HEK293 (cell line): ENCODE data around the gene KRT8.

Experiments used
- CTCF ChIA-PET: fragments of 350-600 bp; formaldehyde crosslinking; extraction: SDS; loops from one replicate; lab custom pipeline; 2021; ENCODE audit warnings: antibody characterized with exemption; lab: Yijun Ruan, JAX
- POLR2A ChIA-PET: fragments of 300-600 bp; formaldehyde crosslinking; extraction: SDS; loops from one replicate; lab custom pipeline; 2020; ENCODE audit warnings: antibody characterized with exemption, inconsistent platforms; lab: Yijun Ruan, JAX
- H3K27ac ChIP-seq: fragments of 200-500 bp; sonication (Bioruptor generic); 2 replicates; pipeline ENCODE4 v1.5.1; 2014; ENCODE audit warnings: low read depth, low read length, control low read depth, inconsistent platforms; ENCODE audit errors: extremely low read depth
- H3K36me3 ChIP-seq, 2 experiments: fragments of 200-500 bp in 1 of 2; sonication (Bioruptor generic) in 1 of 2; 1 replicate in 1 of 2; 2 replicates in 1 of 2; pipeline ENCODE4 v1.5.1; 2014 to 2017; ENCODE audit warnings: inconsistent platforms in 2 of 2, low read length in 2 of 2; ENCODE audit not compliant: control insufficient read depth in 2 of 2, insufficient read depth in 1 of 2
- H3K4me1 ChIP-seq: fragments of 200-500 bp; sonication (Bioruptor generic); 2 replicates; pipeline ENCODE4 v1.5.1; 2014; ENCODE audit warnings: mild to moderate bottlenecking, low read length, inconsistent platforms; ENCODE audit not compliant: control insufficient read depth, insufficient read depth
- H3K4me3 ChIP-seq: 2 replicates; pipeline ENCODE4 v1.5.1; 2011; ENCODE audit warnings: low read depth, mild to moderate bottlenecking, control low read depth, low read length, moderate library complexity
- H3K9me3 ChIP-seq: fragments of 200-500 bp; sonication (Bioruptor generic); 2 replicates; pipeline ENCODE4 v1.5.1; 2014; ENCODE audit warnings: low read depth, low read length, inconsistent platforms; ENCODE audit not compliant: control insufficient read depth, insufficient read depth
- GLIS1 ChIP-seq: fragments of 450-650 bp; formaldehyde crosslinking; IDR thresholded peaks from 2 replicates; pipeline ENCODE4 v1.5.1; 2016; ENCODE audit warnings: missing biosample characterization, missing genetic modification characterization
- KLF7 ChIP-seq: fragments of 450-650 bp; formaldehyde crosslinking; IDR thresholded peaks from 2 replicates; pipeline ENCODE4 v1.5.1; 2016; ENCODE audit warnings: missing biosample characterization, missing genetic modification characterization, borderline replicate concordance
- KLF9 ChIP-seq: fragments of 450-650 bp; formaldehyde crosslinking; IDR thresholded peaks from 2 replicates; pipeline ENCODE4 v1.5.1; 2016; ENCODE audit warnings: missing biosample characterization, missing genetic modification characterization, low read depth
- MEIS1 ChIP-seq: sonication (generic); formaldehyde crosslinking; IDR thresholded peaks from 2 replicates; pipeline ENCODE4 v1.8.1; 2022; ENCODE audit warnings: missing genetic modification reagents, mild to moderate bottlenecking, borderline replicate concordance
- PATZ1 ChIP-seq: fragments of 450-650 bp; formaldehyde crosslinking; IDR thresholded peaks from 2 replicates; pipeline ENCODE4 v1.5.1; 2016; ENCODE audit warnings: missing biosample characterization, missing genetic modification characterization
- PRDM1 ChIP-seq: fragments of 450-650 bp; formaldehyde crosslinking; IDR thresholded peaks from 2 replicates; pipeline ENCODE4; 2016; ENCODE audit warnings: missing biosample characterization, missing genetic modification characterization
- SP7 ChIP-seq: fragments of 450-650 bp; formaldehyde crosslinking; IDR thresholded peaks from 2 replicates; pipeline ENCODE4 v1.5.1; 2016; ENCODE audit warnings: missing biosample characterization, missing genetic modification characterization
- ZNF146 ChIP-seq: fragments of 450-650 bp; formaldehyde crosslinking; IDR thresholded peaks from 2 replicates; pipeline ENCODE4 v1.5.1; 2016; ENCODE audit warnings: missing biosample characterization, missing genetic modification characterization
- ZNF155 ChIP-seq: fragments of 450-650 bp; formaldehyde crosslinking; IDR thresholded peaks from 2 replicates; pipeline ENCODE4 v1.5.1; 2016; ENCODE audit warnings: missing biosample characterization, missing genetic modification characterization
- ZNF24 ChIP-seq: fragments of 450-650 bp; formaldehyde crosslinking; IDR thresholded peaks from 2 replicates; pipeline ENCODE4 v1.5.1; 2016; ENCODE audit warnings: missing biosample characterization, missing genetic modification characterization
- ZNF266 ChIP-seq: fragments of 450-650 bp; formaldehyde crosslinking; IDR thresholded peaks from 2 replicates; pipeline ENCODE4 v1.5.1; 2016; ENCODE audit warnings: missing biosample characterization, missing genetic modification characterization, low read depth
- ZNF274 ChIP-seq, 2 experiments: fragments of 200-500 bp in 1 of 2; fragments of 450-650 bp in 1 of 2; sonication (Bioruptor generic) in 1 of 2; formaldehyde crosslinking in 1 of 2; IDR thresholded peaks; 2 replicates each; pipeline versions ENCODE4 v1.5.1 to v1.6.1; 2014 to 2016; ENCODE audit warnings: borderline replicate concordance in 1 of 2, inconsistent platforms in 1 of 2, low read length in 1 of 2, missing biosample characterization in 1 of 2, missing genetic modification characterization in 1 of 2
- ZNF341 ChIP-seq: fragments of 450-650 bp; formaldehyde crosslinking; IDR thresholded peaks from 2 replicates; pipeline ENCODE4; 2016; ENCODE audit warnings: low read depth, missing biosample characterization, missing genetic modification characterization
- ZNF350 ChIP-seq: fragments of 450-650 bp; formaldehyde crosslinking; IDR thresholded peaks from 2 replicates; pipeline ENCODE4 v1.5.0; 2017; ENCODE audit warnings: missing biosample characterization, mild to moderate bottlenecking, missing genetic modification characterization
- ZNF391 ChIP-seq: fragments of 450-650 bp; formaldehyde crosslinking; IDR thresholded peaks from 2 replicates; pipeline ENCODE4 v1.5.1; 2016; ENCODE audit warnings: low read depth, missing biosample characterization, missing genetic modification characterization, borderline replicate concordance
- ZNF398 ChIP-seq: fragments of 450-650 bp; formaldehyde crosslinking; IDR thresholded peaks from 2 replicates; pipeline ENCODE4 v1.5.1; 2017; ENCODE audit warnings: missing biosample characterization, missing genetic modification characterization
- ZNF48 ChIP-seq: fragments of 450-650 bp; formaldehyde crosslinking; IDR thresholded peaks from 2 replicates; pipeline ENCODE4 v1.5.1; 2016; ENCODE audit warnings: missing biosample characterization, missing genetic modification characterization
- ZNF510 ChIP-seq: fragments of 450-650 bp; formaldehyde crosslinking; IDR thresholded peaks from 2 replicates; pipeline ENCODE4 v1.5.1; 2018; ENCODE audit warnings: mild to moderate bottlenecking, missing genetic modification characterization, missing biosample characterization; ENCODE audit not compliant: insufficient replicate concordance
- ZNF549 ChIP-seq: fragments of 450-650 bp; IDR thresholded peaks from 2 replicates; pipeline ENCODE4 v1.5.1; 2018; ENCODE audit warnings: missing biosample characterization, missing genetic modification characterization, mild to moderate bottlenecking, inconsistent platforms, moderate library complexity
- ZNF660 ChIP-seq: fragments of 450-650 bp; IDR thresholded peaks from 2 replicates; pipeline ENCODE4 v1.5.1; 2018; ENCODE audit warnings: missing biosample characterization, mild to moderate bottlenecking, missing genetic modification characterization
- ZNF777 ChIP-seq: fragments of 450-650 bp; formaldehyde crosslinking; IDR thresholded peaks from 2 replicates; pipeline ENCODE4 v1.5.1; 2017; ENCODE audit warnings: missing biosample characterization, missing genetic modification characterization, borderline replicate concordance
- ZNF785 ChIP-seq: fragments of 450-650 bp; formaldehyde crosslinking; IDR thresholded peaks from 2 replicates; pipeline ENCODE4 v1.5.1; 2016; ENCODE audit warnings: missing biosample characterization, missing genetic modification characterization
- ZNF791 ChIP-seq: fragments of 450-650 bp; formaldehyde crosslinking; IDR thresholded peaks from 2 replicates; pipeline ENCODE4 v1.5.1; 2016; ENCODE audit warnings: missing biosample characterization, missing genetic modification characterization
- TF ChIP-seq, protein P1 (sequence below): fragments of 450-650 bp; formaldehyde crosslinking; IDR thresholded peaks from 2 replicates; pipeline ENCODE4; 2016; ENCODE audit warnings: missing biosample characterization, missing genetic modification characterization
- TF ChIP-seq, protein P2 (sequence below): sonication (generic); formaldehyde crosslinking; IDR thresholded peaks from 2 replicates; pipeline ENCODE4 v1.8.1; 2022; ENCODE audit warnings: mild to moderate bottlenecking, moderate library complexity, missing genetic modification reagents

Gene KRT8

GRCh38 chr12:52929538-52929937 is 24.7 kb upstream of the KRT8 start (continued):
- TF ChIP-seq, protein P1, sequence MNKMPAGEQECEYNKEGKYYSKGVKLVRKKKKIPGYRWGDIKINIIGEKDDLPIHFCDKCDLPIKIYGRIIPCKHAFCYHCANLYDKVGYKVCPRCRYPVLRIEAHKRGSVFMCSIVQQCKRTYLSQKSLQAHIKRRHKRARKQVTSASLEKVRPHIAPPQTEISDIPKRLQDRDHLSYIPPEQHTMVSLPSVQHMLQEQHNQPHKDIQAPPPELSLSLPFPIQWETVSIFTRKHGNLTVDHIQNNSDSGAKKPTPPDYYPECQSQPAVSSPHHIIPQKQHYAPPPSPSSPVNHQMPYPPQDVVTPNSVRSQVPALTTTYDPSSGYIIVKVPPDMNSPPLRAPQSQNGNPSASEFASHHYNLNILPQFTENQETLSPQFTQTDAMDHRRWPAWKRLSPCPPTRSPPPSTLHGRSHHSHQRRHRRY (tag by site-specific recombination) = no peak
- TF ChIP-seq ZNF146 (tag by site-specific recombination) = no peak
- no peak for TF ChIP-seq ZNF48 (tag by site-specific recombination)
- TF ChIP-seq ZNF398 (tag by site-specific recombination) = no peak
- TF ChIP-seq KLF7 (tag by site-specific recombination) = no peak
- TF ChIP-seq ZNF341 (tag by site-specific recombination) = no peak
- TF ChIP-seq MEIS1 (CRISPR knock-in tag) = no peak
- TF ChIP-seq PRDM1 = no peak
- TF ChIP-seq ZNF350 = no peak
- no peak for TF ChIP-seq SP7 (tag by site-specific recombination)
- no peak for TF ChIP-seq ZNF791
- no peak for TF ChIP-seq ZNF777 (tag by site-specific recombination)
- no peak for TF ChIP-seq GLIS1
- TF ChIP-seq ZNF155 (tag by site-specific recombination) = no peak
- TF ChIP-seq ZNF274 (IDR thresholded peaks at IDR 0.05; ENCODE audit: low read length) = no peak
- TF ChIP-seq ZNF274 (tag by site-specific recombination; IDR thresholded peaks at IDR 0.05; ENCODE audit: borderline replicate concordance) = no peak

DNA sequence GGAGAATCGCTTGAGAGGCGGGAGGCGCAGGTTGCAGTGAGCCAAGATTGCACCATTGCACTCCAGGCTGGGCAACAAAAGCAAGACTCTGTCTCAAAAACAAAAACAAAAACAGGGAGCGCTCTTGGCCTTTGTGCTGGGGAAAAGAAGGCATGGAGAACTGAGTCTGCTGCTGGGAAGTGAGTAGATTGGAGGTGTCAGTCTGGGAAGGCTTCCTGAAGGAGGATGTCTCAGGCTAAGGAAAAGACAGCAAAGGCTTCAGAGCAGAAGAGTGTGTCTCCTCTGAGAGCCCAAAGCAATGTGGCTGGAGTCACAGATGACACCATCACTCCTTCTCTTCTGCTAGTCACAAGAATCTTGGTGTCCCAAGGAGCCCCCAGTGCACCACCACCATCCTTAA is 23.1 kb upstream of the KRT8 start:
- no peaks in the 10 kb centered on the region for H3K9me3 ChIP-seq
- no peak overlapping the region for H3K4me3 ChIP-seq
- H3K36me3 ChIP-seq = no peaks in the 10 kb centered on the region
- ChIA-PET CTCF (no interaction called here), POLR2A (interaction anchor here (1.6 to 4.1 kb wide), 4 partner anchors 18 to 24 kb away, joined by 4 to 71 read pairs (median 27); partner anchors contain the start of genes KRT18 and KRT8)
- peaks cover 17% of the 10 kb centered on the region for H3K4me1 ChIP-seq
- TF ChIP-seq SP7 (tag by site-specific recombination) = no peak
- TF ChIP-seq ZNF777 (tag by site-specific recombination) = no peak
- no peak overlapping the region for H3K27ac ChIP-seq

- H3K4me1 ChIP-seq = peaks cover 17% of the 10 kb centered on the region
- no peak overlapping the region for H3K27ac ChIP-seq
- POLR2A ChIA-PET = interaction anchor here (0.6 to 4.1 kb wide), 8 partner anchors 14 to 53 kb away, joined by 3 to 71 read pairs (median 4); partner anchors contain the start of genes KRT18 and KRT8
- H3K9me3 ChIP-seq = no peaks in the 10 kb centered on the region
- no peak overlapping the region for H3K4me3 ChIP-seq
- CTCF ChIA-PET = interaction anchor here (0.8 to 2.1 kb wide), 4 partner anchors 19 to 682 kb away, joined by 3 to 19 read pairs (median 7); no protein-coding TSS in a partner anchor
- H3K36me3 ChIP-seq = no peaks in the 10 kb centered on the region
- TF ChIP-seq PATZ1 (tag by site-specific recombination) (no peak), ZNF785 (tag by site-specific recombination) (no peak), KLF9 (tag by site-specific recombination) (0 out of 2 replicates have a peak, but pooled peaks have one; percentile 2), ZNF510 (tag by site-specific recombination) (no peak), ZNF660 (no peak), ZNF549 (tag by site-specific recombination) (no peak), ZNF391 (tag by site-specific recombination) (no peak), ZNF24 (tag by site-specific recombination) (peak; percentile 97), ZNF266 (tag by site-specific recombination) (no peak)
- TF ChIP-seq, protein P2, sequence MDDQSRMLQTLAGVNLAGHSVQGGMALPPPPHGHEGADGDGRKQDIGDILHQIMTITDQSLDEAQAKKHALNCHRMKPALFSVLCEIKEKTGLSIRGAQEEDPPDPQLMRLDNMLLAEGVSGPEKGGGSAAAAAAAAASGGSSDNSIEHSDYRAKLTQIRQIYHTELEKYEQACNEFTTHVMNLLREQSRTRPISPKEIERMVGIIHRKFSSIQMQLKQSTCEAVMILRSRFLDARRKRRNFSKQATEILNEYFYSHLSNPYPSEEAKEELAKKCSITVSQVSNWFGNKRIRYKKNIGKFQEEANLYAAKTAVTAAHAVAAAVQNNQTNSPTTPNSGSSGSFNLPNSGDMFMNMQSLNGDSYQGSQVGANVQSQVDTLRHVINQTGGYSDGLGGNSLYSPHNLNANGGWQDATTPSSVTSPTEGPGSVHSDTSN (CRISPR knock-in tag) = no peak
These were observed 21.8 kb upstream of the KRT8 start for GRCh38 chr12:52926596-52927234.
